ENCODE data around the gene ALK.

ALK gene

GRCh38 chr2:29349316-29350030 lies 571.9 kb downstream of the ALK start:
- no peak for DNase-seq

DNA sequence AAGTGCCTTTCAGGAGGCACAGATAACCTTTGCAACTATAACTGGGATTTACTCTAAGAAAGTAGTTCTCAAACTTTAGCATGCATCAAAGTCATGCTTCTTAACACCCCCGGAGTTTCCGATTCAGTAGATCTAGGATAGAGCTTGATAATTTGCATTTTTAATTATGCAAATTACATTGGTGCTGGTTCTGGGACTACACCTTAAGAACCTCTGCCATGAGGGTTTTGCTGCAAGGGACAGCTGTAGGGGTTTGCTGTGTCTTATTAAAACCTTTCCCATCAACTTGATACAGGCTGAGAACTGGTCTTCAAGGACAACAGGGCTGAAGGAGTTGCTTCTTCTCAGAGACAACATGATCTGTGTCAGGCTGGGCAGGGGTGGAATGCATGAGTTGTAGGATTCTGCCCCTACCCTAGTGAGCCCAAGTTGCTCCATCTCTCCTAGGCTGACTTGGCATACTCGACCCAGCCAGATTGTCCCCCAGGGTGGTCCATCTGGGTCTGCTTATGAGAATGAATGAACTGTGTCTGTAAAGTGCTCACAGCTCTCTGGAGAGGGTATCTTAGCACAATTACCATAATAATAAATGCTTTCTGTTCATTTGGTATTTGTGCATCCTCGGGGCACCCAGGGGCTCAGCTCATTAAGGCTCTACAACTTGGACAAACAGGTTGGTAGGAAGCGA lies 573.5 kb downstream of the ALK start:
- no peak for DNase-seq

- no peak for DNase-seq
These were observed 576.1 kb downstream of the ALK start for GRCh38 chr2:29345236-29345635.

DNA sequence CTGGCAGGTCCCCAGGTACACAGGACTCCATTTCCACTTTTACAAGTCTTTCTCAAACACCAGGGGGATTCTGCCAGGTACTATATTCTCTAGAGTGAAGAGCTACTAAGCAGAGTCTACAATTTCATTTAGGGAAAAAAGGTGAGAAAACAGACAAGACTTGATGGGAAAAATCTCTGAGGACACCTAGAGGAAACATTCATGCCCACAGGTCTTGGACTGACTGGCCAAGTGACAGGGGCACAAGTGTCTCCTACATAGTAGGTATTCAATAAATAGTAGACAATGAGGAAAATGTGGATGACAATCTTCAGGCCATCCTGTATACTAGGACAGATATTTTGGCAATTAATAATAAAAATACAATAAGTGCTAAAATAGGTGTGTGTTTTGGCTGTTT lies 577.6 kb downstream of the ALK start:
- DNase-seq = no peak

DNA sequence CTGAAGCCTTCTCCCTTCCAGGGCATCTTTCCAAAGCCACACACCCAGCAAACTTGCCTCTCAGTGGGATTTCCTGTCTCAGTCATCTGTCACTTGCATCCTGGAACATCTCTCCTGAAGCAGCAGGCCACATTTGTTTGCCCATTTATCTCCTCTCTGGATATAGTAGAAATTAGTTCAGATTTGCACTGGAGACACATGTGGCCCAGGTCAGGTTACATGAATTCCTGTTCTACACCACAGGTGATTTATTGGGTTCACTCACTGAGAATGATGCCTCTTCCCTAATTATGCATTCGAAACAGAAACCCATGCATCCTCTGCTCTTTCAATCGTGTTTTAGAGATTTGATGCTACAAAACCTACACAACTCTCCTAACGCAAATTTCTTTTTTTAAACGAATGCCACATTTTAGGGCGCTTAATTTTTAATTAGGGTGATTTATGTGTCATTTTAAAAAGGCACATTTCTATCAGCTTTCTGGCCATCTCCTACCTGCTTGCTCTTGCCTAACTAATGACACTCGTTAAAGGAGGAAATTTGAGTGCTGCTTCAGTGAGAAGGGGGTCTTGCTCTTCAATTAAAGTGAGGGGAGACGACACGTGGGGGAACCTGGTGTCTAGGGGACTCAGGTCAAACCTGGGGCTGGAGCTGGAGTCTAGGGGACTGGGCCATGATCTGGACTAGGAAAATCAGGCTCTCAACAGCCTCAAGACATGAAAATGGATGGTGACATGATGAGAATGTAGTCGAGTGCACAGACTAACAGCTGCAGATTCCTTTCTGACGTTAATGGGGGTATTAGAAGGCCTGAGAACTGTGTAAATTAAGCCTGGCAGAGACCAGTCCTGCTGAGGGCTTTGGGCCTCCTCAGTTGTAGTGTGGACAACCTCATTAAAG lies 584.8 kb downstream of the ALK start:
- DNase-seq = no peak

- DNase-seq = no peak
These were observed 586.0 kb downstream of the ALK start for GRCh38 chr2:29335396-29335795.

GRCh38 chr2:29334706-29335105 lies 586.7 kb downstream of the ALK start:
- DNase-seq = no peak

GRCh38 chr2:29332540-29332939 lies 588.8 kb downstream of the ALK start:
- DNase-seq = no peak

- no peak for DNase-seq
These were observed 591.5 kb downstream of the ALK start for GRCh38 chr2:29329899-29330298.

GRCh38 chr2:29326926-29327325 lies 594.5 kb downstream of the ALK start:
- DNase-seq = no peak

DNA sequence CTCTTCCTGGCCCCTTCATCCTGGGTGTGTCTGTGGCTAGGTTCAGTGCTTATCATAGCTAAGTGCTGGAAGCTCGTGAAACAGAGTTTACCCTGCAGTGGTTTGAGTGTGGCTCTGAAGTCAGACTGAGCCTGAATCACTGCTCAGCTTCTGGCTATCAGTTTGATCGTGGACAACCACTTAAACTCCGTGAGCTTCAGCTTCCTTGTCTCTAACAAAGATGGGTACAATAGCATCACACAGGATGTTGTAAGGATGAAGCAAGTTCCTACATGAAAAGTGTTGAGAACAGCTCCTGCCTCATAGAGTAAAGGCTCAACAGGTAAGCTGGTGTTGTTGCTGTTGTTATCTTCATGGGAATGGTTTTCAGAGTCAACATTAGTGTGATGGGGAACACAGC lies 595.8 kb downstream of the ALK start:
- no peak for DNase-seq

DNA sequence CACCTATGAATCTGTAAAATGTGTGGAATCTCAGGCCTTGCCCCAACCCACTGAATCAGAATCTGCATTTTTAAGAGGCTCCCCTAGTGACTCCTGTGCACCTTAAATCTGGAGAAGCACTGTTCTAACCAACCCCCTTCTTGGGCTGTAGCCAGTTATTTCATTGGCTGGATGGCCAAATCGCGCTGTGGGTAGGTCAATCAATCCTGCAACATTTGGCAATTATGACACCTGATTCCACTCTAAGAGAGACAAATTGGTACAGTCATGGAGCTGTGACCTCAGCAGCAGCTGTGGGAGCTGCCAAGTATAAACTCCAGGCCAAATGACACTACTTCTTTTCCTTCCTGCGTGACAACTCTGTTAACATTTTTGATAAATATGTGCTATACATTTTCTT lies 597.4 kb downstream of the ALK start:
- DNase-seq = no peak

DNA sequence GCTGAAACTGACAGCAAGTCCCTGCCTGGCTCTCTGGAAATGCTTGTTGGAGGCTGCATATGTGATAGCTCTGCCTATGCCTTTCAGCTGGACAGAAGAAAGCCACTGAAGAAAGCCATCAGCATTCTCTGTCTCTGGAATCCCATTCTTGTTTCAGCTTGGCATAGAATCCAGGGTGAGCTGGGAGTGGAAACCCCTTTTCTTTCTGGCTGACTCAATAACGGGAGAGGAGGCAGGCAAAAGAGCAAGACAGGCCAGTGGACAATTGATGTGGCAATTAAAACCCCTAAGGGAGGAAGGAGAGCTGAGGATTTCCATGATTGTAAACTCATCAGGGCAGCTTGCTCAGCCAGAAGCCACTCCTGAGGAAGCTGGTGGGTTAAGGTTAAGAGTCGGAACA lies 598.1 kb downstream of the ALK start:
- DNase-seq = no peak

GRCh38 chr2:29322011-29322410 lies 599.4 kb downstream of the ALK start:
- DNase-seq = no peak

GRCh38 chr2:29317801-29318485 lies 603.4 kb downstream of the ALK start:
- DNase-seq = no peak

DNA sequence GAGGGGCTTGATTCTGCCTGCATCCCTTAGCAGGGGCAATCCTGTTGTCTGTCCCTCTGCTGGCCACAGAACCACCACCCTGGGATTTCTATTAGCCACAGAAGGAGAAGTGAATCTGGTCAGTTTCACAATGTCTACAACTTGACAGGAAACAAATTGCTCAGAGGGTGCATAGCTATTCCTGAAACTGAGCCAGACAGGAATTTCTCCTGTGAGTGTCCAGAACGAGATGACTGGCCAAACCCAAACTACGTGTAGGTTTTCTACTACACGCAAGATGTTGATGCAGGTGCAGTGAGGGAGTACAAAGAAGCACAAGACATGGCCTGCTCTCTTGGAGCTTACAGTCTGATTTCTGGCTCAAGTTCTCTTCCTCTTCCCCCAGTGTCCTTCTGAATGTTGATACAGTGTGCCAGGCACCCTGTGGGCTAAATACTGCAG lies 604.3 kb downstream of the ALK start:
- no peak for DNase-seq

- DNase-seq = peak; percentile 11
These were observed 606.4 kb downstream of the ALK start for GRCh38 chr2:29314816-29315571.

DNA sequence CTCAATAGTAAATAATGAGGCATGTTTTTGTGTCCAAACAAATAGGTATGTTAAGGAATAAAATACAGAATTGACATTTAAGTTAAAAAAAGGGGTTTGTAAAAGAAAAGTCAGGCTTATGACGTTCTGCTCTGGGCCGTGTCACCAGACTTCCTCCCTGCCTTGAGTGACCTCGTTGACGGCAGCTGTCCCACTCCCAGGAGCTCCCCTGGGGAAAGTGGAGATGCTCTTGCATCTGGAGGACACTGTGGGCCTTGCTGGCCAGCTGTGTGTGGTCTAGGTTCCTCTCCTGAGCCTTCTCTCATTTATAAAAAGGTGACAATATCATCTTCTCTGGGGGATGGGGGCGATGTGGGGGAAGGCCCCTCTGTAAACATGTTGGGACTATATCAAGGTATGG lies 609.9 kb downstream of the ALK start:
- DNase-seq = no peak

GRCh38 chr2:29310650-29311348 lies 610.6 kb downstream of the ALK start:
- no peak for DNase-seq

GRCh38 chr2:29309090-29310029 lies 612.0 kb downstream of the ALK start:
- no peak for DNase-seq
